GM19043 (cell line): ENCODE data around the gene ANTXRL.
"Not testable (repeated sequence)": the region's sequence is repeated elsewhere in the genome, so short reads cannot be mapped to it uniquely, and the experiment has no call there.

Source experiments
- ATAC-seq: cut with Tn5 transposase; IDR thresholded peaks from one replicate; pipeline ENCODE4 v1.9.1; 2021; ENCODE audit warnings: low read depth; ENCODE audit not compliant: unreplicated experiment

The ANTXRL gene

DNA sequence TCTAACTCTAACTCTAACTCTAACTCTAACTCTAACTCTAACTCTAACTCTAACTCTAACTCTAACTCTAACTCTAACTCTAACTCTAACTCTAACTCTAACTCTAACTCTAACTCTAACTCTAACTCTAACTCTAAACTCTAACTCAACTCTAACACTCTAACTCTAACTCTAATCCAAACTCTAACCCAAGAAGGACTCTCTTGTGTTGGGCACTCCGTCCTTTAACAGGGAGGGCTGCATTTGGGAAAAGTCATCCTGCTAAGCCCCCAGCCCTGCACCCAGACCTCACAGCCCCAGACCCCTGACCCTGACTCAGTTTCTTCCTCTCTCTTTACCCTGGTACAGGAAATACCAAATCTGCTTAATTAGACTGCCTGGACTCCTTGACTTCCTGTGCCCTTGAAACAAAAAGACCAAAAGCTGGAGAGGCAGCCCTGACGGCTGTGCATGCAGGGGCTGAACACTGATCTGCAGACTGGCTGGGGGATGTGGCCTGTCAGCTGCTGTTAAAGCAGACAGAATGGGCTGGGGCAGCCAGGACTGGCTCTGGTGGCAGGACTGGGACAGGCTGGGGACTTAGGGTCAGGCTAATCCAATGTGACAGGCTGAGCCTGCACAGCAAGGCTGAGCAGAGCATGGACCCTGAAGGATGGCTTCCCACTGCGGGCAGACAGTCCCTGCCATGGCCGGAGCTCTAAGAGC, 14.8 kb upstream of the ANTXRL start:
- ATAC-seq, result not testable (repeated sequence)

DNA sequence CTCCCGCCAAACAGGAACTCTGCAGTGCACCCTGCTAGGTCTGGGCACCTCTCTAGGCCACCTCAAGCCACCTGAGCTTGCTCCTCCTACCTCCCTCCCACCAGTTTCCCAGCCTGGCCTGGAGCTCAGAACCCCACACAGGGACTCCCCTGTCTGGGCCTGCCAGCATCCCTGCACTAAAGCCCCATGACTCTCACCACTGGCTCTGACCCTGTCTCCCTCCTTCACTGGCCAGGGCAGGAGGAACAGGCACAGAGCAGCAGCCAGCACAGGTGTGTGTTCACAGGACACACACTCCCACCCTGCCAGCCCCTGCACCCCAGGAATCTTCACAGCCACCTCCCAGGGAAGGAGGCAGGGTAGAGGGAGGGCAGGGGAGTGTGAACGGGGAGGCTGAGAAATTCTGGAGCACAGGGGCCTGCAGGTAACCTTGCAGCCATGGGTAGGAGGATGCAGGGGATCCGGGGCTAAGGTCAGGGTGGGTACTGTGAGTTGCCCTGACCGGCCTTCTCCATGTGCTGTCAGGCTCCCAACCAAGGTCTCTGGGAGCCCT, 13.9 kb upstream of the ANTXRL start:
- no peak for ATAC-seq

DNA sequence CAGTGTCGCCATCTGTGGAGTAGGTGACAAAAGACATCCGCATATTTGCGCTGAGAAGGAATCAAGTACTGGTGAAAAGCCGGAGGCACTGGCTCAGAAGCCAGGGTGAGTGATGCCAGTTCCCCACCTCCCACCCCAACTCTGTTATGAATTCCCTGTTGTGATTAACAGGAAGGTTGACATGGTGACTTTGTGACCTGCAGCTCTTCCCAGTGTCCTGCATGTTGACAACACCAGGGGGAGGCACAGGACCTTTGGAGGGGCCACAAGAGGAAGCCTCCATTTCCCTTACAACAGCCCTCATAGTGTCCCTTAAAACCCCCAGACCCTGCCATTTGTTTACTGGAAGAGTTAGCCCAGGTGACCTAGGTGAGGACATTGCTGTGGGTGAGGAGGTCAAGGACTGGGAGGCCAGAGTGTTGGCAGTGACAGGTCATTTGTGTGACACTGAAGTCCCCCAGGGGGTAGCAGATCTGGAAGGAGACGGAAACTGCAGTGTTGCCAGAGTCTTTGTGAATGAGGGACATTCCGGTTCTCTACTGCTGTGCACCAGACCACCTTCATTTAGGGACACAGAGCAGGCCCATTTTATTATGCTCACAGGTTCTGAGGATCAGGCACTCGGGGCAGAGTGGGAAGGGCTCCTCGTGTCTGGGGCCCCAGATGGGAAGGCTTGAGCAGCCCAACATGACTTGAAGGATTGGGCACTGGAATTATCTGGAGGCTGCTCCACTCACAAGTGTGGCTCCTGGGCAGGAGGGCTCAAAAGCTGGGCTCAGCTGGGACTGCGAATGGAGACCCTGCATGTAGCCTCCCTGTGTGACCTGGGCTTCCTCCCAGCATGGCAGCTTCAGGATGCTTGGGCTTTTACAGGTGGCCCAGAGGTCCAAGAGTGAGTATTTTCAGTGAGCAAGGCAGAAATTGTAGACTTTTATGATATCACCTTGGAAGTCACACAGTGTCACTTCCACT, 13.0 kb upstream of the ANTXRL start:
- ATAC-seq, result no peak

DNA sequence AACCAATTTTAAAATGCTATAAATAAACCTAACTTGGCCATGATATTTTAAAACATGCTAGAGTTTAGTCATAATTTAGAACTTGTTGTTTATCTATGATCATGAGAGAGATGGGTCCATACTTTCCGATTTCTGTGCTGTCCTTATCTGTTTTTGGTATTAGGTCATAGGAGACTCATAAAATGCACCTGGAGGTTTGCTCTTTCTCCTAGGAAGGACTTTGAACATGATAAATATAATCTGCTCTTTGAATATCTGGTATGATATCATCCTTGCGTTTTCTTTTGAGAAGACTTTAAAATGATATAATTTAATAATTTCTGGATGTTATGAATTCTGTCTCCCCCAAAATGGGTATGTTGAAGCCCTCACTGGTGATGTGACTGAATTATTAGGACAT, 9.0 kb upstream of the ANTXRL start:
- no peak for ATAC-seq

DNA sequence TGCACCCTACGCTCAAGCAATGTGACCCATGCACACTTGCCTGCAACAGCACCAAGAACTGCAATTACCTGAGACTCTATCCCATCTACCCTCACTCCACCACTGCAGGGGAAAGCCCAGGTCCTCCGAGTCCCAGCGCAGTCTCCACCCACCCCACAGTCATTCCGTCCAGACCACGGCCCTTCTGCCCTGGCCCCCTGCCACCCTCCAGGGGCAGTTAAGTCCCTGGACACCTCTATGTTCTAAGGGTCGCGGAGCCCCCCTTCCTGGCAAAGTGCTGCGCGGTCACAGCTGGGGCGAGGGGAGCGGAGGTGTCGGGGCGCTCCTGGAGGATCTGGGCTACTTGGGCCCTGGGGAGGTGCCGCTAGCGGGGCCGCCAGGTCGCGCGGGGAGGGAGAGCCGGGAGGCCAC, 4.4 kb upstream of the ANTXRL start:
- not testable (repeated sequence) for ATAC-seq

DNA sequence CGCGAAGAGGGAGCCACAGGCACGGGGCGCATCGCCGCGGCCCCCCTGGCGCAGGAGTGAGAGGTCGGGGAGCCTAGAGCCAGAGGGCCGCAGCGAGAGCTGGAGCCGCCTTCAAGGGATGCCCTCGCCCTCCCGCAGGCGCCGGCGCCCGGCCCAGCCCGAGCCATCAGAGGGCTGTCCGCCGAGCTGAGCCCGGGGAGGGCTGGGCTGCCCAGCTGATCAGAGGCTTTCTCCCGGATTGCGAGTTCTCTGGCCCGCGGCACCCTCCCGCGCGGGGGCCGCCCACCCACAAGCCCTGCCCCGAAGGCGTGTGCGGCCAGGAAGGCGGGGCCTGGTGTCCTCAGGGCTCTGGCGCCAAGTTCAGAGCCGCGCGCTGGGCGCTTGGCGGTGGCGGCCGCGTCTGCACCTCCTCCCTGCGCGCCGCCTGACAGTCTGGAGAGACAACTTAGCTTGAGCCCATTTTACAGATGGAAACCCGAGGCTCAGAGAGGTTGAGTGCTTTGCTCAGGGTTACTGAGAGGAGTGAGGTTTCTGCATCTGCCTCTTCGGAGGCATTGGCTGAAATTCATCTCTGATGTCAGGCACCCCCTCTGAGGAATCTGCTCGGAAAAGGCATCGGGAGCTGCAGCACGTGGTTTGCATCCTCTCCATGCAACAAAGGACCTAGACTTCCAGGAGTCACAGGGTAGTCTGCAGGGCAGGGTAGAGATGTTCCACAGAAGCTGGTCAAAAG, 3.8 kb upstream of the ANTXRL start:
- no peak for ATAC-seq

DNA sequence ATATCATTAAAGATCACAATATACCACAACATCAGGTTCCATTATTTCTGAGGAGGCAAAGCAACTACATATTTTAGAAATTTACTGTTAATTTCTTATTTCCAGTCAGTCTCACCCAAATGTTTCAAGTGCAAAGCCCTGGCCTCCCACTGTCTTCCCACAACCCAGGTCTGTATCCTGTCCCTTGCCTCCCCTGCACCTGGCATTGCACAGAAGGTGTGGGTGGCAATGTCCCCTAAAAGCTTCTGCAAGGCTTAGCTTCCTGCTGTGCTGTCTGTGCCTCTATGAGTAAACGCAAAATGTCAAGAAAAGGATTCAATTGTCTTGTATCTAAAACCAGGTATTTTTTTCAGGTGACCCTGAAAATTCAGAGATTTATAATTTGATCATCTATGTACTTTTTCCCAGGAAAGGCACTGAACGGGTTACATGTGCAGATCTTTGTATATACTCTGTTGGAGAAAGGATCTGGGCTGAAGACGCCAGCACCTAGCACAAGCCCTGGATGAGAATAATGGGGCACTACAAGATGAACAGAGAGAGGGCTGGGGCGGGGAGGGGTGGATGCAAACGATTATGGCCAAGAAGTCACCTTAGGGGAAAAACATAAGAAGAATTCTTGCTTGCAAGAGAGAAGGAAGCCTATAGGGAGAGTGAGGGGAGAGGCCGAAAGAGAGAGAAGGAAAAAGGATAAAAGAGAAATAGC, 3.1 kb upstream of the ANTXRL start:
- ATAC-seq, result no peak

DNA sequence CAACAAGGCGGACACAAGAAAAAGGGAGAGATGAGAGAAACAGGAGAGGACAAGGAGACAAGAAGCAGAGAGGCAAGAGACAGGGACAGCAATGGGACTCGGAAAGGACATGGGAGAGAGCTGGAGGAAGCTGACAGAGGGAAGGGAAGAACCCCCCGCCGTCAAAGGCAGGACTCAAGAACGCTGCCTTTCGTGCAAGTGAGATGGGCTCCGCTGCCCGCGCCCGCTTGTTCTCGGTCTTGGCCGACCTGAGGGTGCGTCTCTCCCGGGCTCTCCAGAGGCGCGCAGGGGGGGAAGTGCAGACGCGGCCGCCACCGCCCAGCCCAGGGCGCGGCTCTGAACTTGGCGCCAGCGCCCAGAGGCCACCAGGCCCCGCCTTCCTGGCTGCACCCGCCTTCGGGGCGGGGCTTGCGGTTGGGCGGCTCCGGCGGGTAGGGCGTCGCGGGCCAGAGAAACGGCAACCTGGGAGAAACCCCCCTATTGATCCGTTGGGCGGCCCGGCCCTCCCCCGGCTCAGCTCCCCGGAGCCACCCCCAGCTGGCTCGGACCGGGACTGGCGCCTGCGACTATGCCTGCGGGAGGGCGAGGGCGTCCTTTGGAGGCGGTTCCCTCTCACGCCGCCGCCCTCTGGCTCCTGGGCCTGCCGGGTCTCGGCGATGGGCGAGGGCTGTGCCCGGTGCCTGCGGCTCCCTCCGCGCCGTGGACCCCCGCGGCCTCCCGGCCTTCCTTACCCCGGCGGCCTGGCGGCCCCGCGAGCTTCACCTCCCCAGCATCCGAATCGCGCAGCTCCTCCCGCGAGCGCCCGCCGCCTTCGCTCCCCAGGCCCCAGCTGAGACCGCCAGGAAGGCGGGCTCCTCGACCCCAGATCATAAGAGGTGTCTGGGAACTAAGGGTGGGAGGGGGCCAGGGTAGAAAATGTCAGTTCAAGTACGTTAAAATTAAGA, 2.2 kb upstream of the ANTXRL start:
- ATAC-seq, result peak; percentile 92

DNA sequence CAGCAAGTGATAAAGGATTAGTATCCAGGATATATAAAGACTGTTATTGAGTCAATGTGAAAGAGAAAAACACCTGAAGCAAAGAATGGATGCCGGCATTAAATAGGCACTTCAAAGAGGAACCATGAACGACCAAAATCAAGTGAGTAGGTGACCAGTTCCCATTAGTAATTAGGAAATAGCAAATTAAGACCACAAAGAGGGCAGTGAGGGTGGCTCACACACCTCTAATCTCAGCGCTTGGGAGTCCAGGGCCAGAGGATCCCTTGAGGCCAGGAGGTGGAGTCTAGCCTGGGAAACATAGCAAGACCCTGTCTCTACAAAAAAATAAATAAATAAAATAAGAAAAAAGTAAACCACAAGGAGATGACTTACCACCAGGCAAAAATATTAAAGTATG, 1.5 kb upstream of the ANTXRL start:
- no peak for ATAC-seq

DNA sequence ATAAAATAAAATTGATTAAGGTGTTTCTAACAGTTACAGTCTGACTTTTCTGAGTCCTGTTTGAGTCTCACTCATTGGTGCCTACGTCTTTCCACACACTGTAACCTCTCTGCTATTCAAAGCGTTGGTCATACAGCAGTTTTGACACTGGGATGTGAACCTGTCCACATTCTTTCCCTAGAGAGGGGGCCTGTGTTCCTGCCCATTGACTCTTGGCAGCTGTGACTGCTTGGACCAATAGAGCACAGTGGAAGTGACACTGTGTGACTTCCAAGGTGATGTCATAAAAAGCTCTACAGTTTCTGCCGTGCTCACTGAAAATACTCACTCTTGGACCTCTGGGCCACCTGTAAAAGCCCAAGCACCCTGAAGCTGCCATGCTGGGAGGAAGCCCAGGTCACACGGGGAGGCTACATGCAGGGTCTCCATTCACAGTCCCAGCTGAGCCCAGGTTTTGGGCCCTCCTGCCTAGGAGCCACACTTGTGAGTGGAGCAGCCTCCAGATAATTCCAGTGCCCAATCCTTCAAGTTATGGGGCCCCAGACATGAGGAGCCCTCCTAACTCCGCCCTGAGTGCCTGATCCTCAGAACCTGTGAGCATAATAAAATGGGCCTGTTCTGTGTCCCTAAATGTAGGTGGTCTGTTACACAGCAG, 704 bp upstream of the ANTXRL start:
- no peak for ATAC-seq

DNA sequence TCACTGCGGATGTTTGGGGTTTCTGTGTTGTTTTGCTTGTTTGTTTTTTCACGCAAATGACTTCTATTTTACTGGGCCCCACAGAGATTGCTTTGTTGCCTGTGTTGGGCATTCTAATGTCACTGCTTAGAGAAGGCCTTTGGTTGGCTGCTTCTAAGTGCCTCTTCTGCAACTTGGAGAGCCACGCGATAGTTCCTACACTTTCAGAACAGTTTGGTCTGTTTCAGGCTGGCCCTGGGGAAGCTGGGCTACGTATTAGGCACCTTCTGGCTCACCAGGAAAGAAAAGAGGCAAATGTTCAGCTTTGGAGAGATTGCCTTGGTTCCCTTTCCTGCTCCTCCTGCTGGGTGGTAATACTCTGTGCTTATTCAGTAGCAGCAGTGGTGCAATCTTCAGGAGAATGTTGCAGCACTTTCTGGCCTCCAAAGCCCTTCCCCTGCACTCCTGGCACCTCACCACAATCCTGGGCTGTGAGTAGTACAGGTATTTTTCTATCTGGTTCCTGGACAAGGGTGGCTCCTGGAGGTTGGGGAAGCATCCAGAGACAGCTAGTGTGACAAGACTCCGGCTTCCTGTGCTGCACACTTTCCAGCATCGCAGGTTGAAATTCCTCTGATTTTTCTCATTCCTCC, 1.2 kb downstream of the ANTXRL start:
- no peak for ATAC-seq

DNA sequence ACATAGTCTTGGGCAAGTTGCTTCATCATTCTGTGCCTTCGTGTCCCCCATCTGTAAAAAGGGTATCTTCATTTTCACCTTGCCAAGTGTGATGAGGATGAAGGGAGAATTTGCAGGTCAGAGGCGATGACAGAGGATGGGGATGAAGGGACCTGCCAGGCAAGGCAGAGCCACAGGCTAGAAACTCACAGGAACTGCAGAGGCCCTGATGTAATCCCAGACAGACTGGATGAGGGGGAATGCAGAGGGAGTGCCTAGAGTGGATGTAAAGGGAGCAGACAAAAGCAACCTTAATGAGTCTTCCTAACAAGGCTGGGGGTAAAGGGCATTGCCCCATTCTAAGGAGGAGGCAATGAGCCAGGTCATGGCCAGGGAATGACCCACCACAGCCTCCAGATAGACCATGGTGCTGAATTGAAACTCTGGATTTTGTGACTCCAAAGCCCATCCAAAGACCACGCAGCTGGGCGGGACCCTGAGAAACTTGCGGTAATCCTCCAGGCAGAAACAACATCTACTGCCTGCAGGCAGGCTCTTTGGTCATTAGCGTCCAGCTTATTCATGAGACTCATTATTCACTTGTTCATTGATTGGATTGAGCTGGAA, 1.9 kb downstream of the ANTXRL start:
- ATAC-seq, result no peak

DNA sequence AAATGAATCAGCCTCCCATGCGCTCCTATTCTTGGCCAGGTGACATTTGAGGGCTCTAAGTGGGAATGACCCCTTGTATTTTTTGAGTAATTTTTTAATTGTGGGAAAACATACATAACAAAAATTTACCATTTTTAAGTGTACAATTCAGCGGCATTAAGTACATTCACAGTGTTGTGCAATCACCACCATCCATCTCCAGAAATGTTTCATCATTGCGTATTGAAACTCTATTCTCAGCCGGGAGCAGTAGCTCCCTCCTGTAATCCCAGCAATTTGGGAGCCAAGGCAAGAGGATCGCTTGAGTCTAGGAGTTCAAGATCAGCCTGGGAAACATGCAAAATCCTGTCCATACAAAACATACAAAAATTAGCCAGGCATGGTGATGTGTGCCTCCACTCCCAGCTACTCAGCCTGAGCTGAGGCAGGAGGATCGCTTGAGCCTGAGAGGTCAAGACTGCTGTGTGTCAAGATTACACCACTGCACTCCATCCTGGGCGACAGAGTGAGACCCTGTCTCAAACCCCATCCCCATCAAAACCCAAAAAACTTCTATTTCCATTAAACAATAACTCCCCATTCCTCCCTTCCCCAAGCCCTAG, 2.5 kb downstream of the ANTXRL start:
- no peak for ATAC-seq

DNA sequence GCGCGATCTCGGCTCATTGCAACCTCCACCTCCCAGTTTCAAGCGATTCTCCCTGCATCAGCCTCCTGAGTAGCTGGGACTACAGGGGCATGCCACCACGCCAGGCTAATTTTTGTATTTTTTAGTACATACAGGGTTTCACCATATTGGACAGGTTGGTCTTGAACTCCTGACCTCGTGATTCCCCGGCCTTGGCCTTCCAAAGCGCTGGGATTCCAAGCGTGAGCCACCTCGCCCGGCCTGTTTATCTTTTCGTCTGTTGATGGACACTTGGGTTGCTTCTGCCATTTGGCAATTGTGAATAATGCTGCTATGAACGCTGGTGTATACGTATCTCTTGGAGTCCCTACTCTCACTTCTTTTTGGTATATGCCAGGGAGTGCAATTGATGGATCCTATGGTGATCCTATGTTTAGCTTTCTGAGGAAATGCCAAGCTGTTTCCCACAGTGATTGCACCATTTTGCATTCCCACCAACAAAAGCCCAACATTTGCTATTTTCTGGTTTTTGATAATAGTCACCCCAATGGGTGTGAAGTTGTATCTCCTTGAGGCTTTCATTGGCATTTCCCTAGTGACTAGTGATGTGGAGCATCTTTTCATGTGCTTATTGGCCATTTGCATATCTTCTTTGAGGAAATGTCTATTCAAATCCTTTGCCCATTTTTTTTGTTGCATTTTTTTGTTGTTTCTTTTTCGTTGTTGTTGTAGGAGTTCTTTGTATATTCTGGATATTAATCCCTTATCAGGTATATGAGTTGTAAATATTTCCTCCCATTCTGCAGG, 3.5 kb downstream of the ANTXRL start:
- no peak for ATAC-seq

DNA sequence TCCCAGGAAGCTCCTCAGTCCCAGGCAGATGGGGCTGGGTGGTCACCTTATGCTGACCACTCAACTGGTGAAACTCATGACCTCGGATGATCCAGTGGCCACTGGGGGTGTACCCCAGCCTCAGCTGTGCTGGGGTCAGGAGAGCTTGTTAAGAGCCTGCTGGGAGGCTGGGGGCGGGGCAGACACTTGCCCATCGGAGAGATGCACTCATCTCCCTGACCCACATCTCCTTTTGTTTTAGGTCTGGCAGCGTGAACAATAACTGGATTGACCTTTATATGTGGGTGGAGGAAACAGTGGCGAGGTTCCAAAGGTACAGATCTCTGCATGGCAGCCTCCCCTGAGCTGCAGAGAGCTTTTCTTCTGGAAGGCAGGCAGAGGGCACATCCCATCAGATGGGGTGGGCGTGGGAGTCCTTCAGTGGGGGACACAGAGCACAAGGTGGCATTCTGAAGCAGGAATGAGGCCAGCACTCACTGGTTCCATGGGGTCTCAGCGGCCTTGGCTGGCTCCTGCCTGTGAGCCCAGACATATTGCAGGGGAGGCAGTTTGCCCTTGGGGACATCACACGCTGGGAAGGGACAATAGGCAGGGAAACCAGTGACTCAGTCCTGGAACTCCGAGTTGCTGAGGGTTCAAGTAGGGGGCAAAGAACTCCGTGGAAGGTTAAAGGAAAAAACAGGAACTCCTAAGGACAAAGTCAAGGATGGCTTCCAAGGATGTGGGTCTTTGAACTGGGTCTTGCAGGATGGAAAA, 5.2 kb downstream of the ANTXRL start:
- no peak for ATAC-seq

DNA sequence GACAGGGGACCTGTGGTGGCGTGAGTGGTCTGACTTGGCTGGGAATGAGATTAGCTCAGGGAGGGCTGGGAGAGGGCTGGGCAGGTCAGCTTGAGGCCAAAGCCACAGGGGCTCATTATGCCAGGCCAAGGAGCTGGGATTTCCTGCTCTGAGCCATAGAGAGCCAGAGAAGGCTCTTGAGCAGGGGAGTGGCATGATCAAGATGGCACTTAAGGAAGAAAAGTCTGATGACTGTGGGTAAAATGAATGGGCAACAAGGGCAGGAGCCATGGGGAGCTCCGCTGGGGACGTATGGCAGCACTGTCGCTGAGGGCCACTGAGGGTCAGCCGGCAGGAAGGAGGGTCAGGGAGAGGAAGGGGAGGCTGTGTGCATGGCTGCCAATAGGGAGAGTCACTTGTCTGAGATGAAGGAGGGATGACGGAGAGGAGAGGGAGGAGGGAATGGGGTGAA, 5.8 kb downstream of the ANTXRL start:
- ATAC-seq, result no peak
